H1 (cell line): ENCODE data around the gene IL27RA. TPM values are rescaled to one million over a fixed set of nuclear protein-coding genes. Genes with fewer than 3 reads are reported as not detected.

Source experiments
- CTCF ChIA-PET: fragments of 300-600 bp; sonication (Branson Sonifier 250); formaldehyde crosslinking; loops from one replicate; lab custom pipeline; 2021; ENCODE audit not compliant: partially characterized antibody; lab: Charles Lee
- POLR2A ChIA-PET: fragments of 300-600 bp; sonication (Branson Sonifier 250); formaldehyde crosslinking; loops from one replicate; lab custom pipeline; 2021; ENCODE audit warnings: inconsistent platforms; ENCODE audit not compliant: partially characterized antibody; lab: Charles Lee
- DNase-seq, 2 experiments: peaks; one replicate each; pipeline versions ENCODE4 v3.0.0 to v3.0.0-alpha.2; 2010 to 2022; ENCODE audit warnings: low spot score in 2 of 2, low read depth in 1 of 2, mixed read lengths in 1 of 2
- FAIRE-seq: peaks from 2 replicates; lab custom pipeline; 2011; peaks lifted over from hg19 to GRCh38; lab: Jason Lieb, UNC
- H2AFZ ChIP-seq: 2 replicates; pipeline ENCODE4 v1.8.1; 2012; ENCODE audit warnings: low read length, inconsistent platforms
- H2AK5ac ChIP-seq: 2 replicates; pipeline ENCODE4 v1.6.1; 2013; ENCODE audit warnings: low read depth, low read length
- H2BK120ac ChIP-seq: replicated peaks from 2 replicates; pipeline ENCODE3; 2013; ENCODE audit warnings: low read depth, low read length, inconsistent platforms
- H2BK12ac ChIP-seq: 2 replicates; pipeline ENCODE4 v1.6.1; 2013; ENCODE audit warnings: low read depth, low read length
- H2BK15ac ChIP-seq: 2 replicates; pipeline ENCODE4 v1.6.1; 2013; ENCODE audit warnings: low read length
- H2BK20ac ChIP-seq: 2 replicates; pipeline ENCODE4 v1.6.1; 2013; ENCODE audit warnings: low read length
- H2BK5ac ChIP-seq: 2 replicates; pipeline ENCODE4 v1.6.1; 2013; ENCODE audit warnings: low read depth, low read length
- H3K14ac ChIP-seq: 2 replicates; pipeline ENCODE4 v1.6.1; 2013; ENCODE audit warnings: inconsistent platforms; ENCODE audit not compliant: insufficient read length
- H3K18ac ChIP-seq: 2 replicates; pipeline ENCODE4 v1.6.1; 2013; ENCODE audit warnings: low read length; ENCODE audit errors: extremely low read depth
- H3K23ac ChIP-seq: 2 replicates; pipeline ENCODE4 v1.6.1; 2013; ENCODE audit warnings: inconsistent platforms; ENCODE audit not compliant: insufficient read length
- H3K23me2 ChIP-seq: 2 replicates; pipeline ENCODE4 v1.6.1; 2013; ENCODE audit warnings: low read depth, low read length
- H3K27ac ChIP-seq: 2 replicates; pipeline ENCODE4 v1.6.1; 2011; ENCODE audit warnings: low read depth, low read length, inconsistent platforms
- H3K27me3 ChIP-seq, 4 experiments: replicated peaks in 1 of 4; 1 replicate in 1 of 4; 2 replicates in 3 of 4; pipeline versions ENCODE4 v1.6.1 to v1.8.1; 2011 to 2013; ENCODE audit warnings: low read length in 3 of 4, mild to moderate bottlenecking in 3 of 4, inconsistent platforms in 2 of 4, mixed read lengths in 2 of 4, moderate library complexity in 1 of 4; ENCODE audit not compliant: control insufficient read depth in 3 of 4, insufficient read depth in 3 of 4; ENCODE audit errors: extremely low read depth in 1 of 4
- H3K36me3 ChIP-seq, 4 experiments: 2 replicates each; pipeline versions ENCODE4 v1.6.1 to v1.8.1; 2011 to 2013; ENCODE audit warnings: mild to moderate bottlenecking in 4 of 4, low read length in 3 of 4, moderate library complexity in 2 of 4, control low read depth in 1 of 4, inconsistent platforms in 1 of 4; ENCODE audit not compliant: insufficient read depth in 4 of 4, control insufficient read depth in 2 of 4
- H3K4ac ChIP-seq: replicated peaks from 2 replicates; pipeline ENCODE3; 2013; ENCODE audit warnings: low read length, low read depth, mixed read lengths, inconsistent platforms; ENCODE audit not compliant: insufficient read length
- H3K4me1 ChIP-seq, 4 experiments: replicated peaks in 1 of 4; 1 replicate in 1 of 4; 2 replicates in 3 of 4; pipeline versions ENCODE4 v1.6.1 to v1.8.1; 2011 to 2013; ENCODE audit warnings: low read length in 3 of 4, inconsistent platforms in 2 of 4, mixed read lengths in 1 of 4; ENCODE audit not compliant: insufficient read depth in 4 of 4, control insufficient read depth in 3 of 4
- H3K4me2 ChIP-seq, 2 experiments: 2 replicates each; pipeline versions ENCODE4 v1.6.1 to v1.8.1; 2011 to 2013; ENCODE audit warnings: low read depth in 2 of 2, low read length in 2 of 2, control low read depth in 1 of 2, inconsistent platforms in 1 of 2, mild to moderate bottlenecking in 1 of 2; ENCODE audit not compliant: insufficient read depth in 1 of 2
- H3K4me3 ChIP-seq, 4 experiments: fragments of 200-600, 300-600 bp in 1 of 4; sonication (generic), shearing (Covaris generic), sonication (Bioruptor Twin) in 1 of 4; 2 replicates each; pipeline versions ENCODE4 v1.5.1 to v1.8.1; 2011 to 2016; ENCODE audit warnings: low read length in 4 of 4, low read depth in 3 of 4, control low read depth in 2 of 4, inconsistent platforms in 2 of 4, mild to moderate bottlenecking in 2 of 4, mixed read lengths in 1 of 4, moderate library complexity in 1 of 4; ENCODE audit not compliant: insufficient read depth in 2 of 4; ENCODE audit errors: extremely low read depth in 1 of 4
- H3K56ac ChIP-seq: replicated peaks from 2 replicates; pipeline ENCODE3; 2013; ENCODE audit warnings: low read depth, mild to moderate bottlenecking, mixed read lengths, low read length, inconsistent platforms; ENCODE audit not compliant: insufficient read length
- H3K79me1 ChIP-seq: 2 replicates; pipeline ENCODE4 v1.6.1; 2013; ENCODE audit warnings: low read depth, low read length, control low read depth
- H3K79me2 ChIP-seq, 2 experiments: 2 replicates each; pipeline versions ENCODE4 v1.6.1 to v1.8.1; 2012 to 2013; ENCODE audit warnings: low read length in 2 of 2, mild to moderate bottlenecking in 2 of 2, inconsistent platforms in 1 of 2; ENCODE audit not compliant: insufficient read depth in 2 of 2, control insufficient read depth in 1 of 2
- H3K9ac ChIP-seq, 4 experiments: replicated peaks in 1 of 4; 1 replicate in 1 of 4; 2 replicates in 3 of 4; pipeline versions ENCODE4 v1.6.1 to v1.8.1; 2011 to 2013; ENCODE audit warnings: low read depth in 3 of 4, low read length in 3 of 4, control low read depth in 2 of 4, mild to moderate bottlenecking in 2 of 4, moderate library complexity in 2 of 4, inconsistent platforms in 1 of 4; ENCODE audit errors: extremely low read depth in 1 of 4
- H3K9me3 ChIP-seq, 2 experiments: 2 replicates each; pipeline versions ENCODE4 v1.6.1 to v1.8.1; 2012 to 2013; ENCODE audit warnings: mild to moderate bottlenecking in 2 of 2, moderate library complexity in 2 of 2, control low read depth in 1 of 2, inconsistent platforms in 1 of 2, low read depth in 1 of 2, low read length in 1 of 2, mixed read lengths in 1 of 2; ENCODE audit not compliant: insufficient read depth in 2 of 2
- H4K20me1 ChIP-seq, 2 experiments: replicated peaks in 1 of 2; 2 replicates each; pipeline versions ENCODE3 to v1.8.1; 2011 to 2013; ENCODE audit warnings: inconsistent platforms in 2 of 2, low read length in 2 of 2, mild to moderate bottlenecking in 1 of 2; ENCODE audit not compliant: insufficient read depth in 2 of 2, control insufficient read depth in 1 of 2
- H4K5ac ChIP-seq: 2 replicates; pipeline ENCODE4 v1.6.1; 2013; ENCODE audit warnings: low read length, low read depth, mixed read lengths, inconsistent platforms; ENCODE audit not compliant: insufficient read length
- H4K8ac ChIP-seq: 2 replicates; pipeline ENCODE4 v1.8.0; 2013; ENCODE audit warnings: mild to moderate bottlenecking, moderate library complexity, low read length, inconsistent platforms; ENCODE audit not compliant: insufficient read depth; ENCODE audit errors: extremely low read depth
- H4K91ac ChIP-seq: replicated peaks from 2 replicates; pipeline ENCODE3; 2013; ENCODE audit warnings: low read length, mixed read lengths, inconsistent platforms; ENCODE audit not compliant: insufficient read length
- CEBPB ChIP-seq: IDR thresholded peaks from 2 replicates; pipeline ENCODE4 v1.6.1; 2012; ENCODE audit warnings: low read depth, low read length
- CTBP2 ChIP-seq: IDR thresholded peaks from 2 replicates; pipeline ENCODE4 v1.7.0; 2011; ENCODE audit warnings: borderline replicate concordance, mild to moderate bottlenecking, moderate library complexity, mixed read lengths, low read length; ENCODE audit not compliant: insufficient read depth, insufficient read length
- GTF2F1 ChIP-seq: IDR thresholded peaks from 2 replicates; pipeline ENCODE4 v1.6.1; 2012; ENCODE audit warnings: low read depth, low read length, improper control_type of control experiment, borderline replicate concordance
- SIX5 ChIP-seq: IDR thresholded peaks from 2 replicates; pipeline ENCODE4 v1.6.1; 2011; ENCODE audit warnings: mild to moderate bottlenecking, low read depth, low read length
- YY1 ChIP-seq: IDR thresholded peaks from 2 replicates; pipeline ENCODE4 v1.6.1; 2011; ENCODE audit warnings: low read depth, mild to moderate bottlenecking, low read length
- ZNF274 ChIP-seq: IDR thresholded peaks from 2 replicates; pipeline ENCODE4 v1.7.0; 2012; ENCODE audit warnings: low read length, borderline replicate concordance; ENCODE audit errors: extremely low read depth
- WGBS, 2 experiments: shearing (Covaris generic) in 1 of 2; methylation state at CpG; one replicate each; pipeline versions ENCODE4 v1.1.6 to v1.1.7; 2013 to 2015; ENCODE audit warnings: low lambda C conversion rate in 2 of 2, mixed read lengths in 2 of 2, inconsistent platforms in 1 of 2, low coverage in 1 of 2, missing lambda C conversion rate in 1 of 2; ENCODE audit not compliant: insufficient replicate concordance in 2 of 2, insufficient coverage in 1 of 2, insufficient read length in 1 of 2; ENCODE audit errors: extremely low coverage in 1 of 2, missing lambda C conversion rate in 1 of 2; 5-methylcytosine and 5-hydroxymethylcytosine counted together
- polyA plus RNA-seq, 7 experiments: library from polyadenylated mRNA; depleted of rRNA in 3 of 7; stranded (reverse) in 5 of 7; unstranded in 2 of 7; fragments of >200 nt in 5 of 7; fragments of 200-250 nt in 2 of 7; gene quantifications; 1 replicate in 5 of 7; 2 replicates in 1 of 7; 4 replicates in 1 of 7; pipeline versions ENCODE4 v1.2.1 to v1.2.3, GENCODE V29; 2011 to 2013; ENCODE audit warnings: missing spikeins in 2 of 7, mixed read lengths in 2 of 7
- total RNA-seq: library from RNA; stranded (reverse); fragmentation: NEBNext Ultra II Directional; extraction: Animal tissue kit (Norgen Biotek cat#: 25700); gene quantifications from 2 replicates; pipeline ENCODE4 v1.2.1, GENCODE V29; 2021

Gene IL27RA
- total and polyA plus RNA-seq, 2 of the 8 experiments (the other 6 are each of a cell fraction or from before 2014, with no cell fraction given): 9.9 to 14.7 TPM

DNA sequence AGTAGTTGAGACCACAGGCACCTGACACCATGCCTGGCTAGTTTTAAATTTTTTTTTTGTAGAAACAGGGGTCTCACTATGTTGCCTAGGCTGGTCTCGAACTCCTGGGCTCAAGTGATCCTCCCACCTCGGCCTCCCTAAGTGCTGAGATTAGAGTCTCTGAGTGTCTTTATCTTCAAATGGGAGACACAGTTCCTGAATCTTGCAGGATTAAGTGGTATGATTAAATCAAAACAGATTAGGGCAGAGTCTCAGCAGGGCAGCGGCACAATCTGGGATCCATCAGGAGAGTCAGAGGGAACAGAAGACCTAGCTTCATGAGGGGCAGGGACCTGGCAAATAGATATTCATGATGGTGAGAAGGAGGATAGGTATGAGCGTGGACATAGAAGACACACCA lies 2.7 kb upstream of the IL27RA start:
- Histone ChIP-seq H3K56ac (no peak overlapping the region), H3K18ac (no peak overlapping the region), H3K4me2 (no peak overlapping the region), H2BK12ac (no peak overlapping the region), H3K9ac (no peak overlapping the region), H3K4ac (no peak overlapping the region), H3K14ac (no peak overlapping the region), H3K9me3 (no peaks in the 10 kb centered on the region), H2BK20ac (no peak overlapping the region), H2AK5ac (no peak overlapping the region), H4K91ac (no peak overlapping the region), H4K20me1 (no peaks in the 10 kb centered on the region), H2BK120ac (no peak overlapping the region), H3K23ac (no peak overlapping the region), H2BK5ac (no peak overlapping the region), H2AFZ (no peak overlapping the region), H4K8ac (no peak overlapping the region), H3K23me2 (peaks cover 8% of the 10 kb centered on the region; the same call in 1 of the 2 replicates), H3K4me1 (peaks cover under 1 to 9% (median 3%) of the 10 kb centered on the region in 4 experiments), H3K27me3 (peaks cover 0 to 12% (median 9%) of the 10 kb centered on the region in 4 experiments; a peak in 5 of 7 replicates), H3K36me3 (no peaks in the 10 kb centered on the region), H3K4me3 (no peak overlapping the region), H3K79me2 (no peaks in the 10 kb centered on the region), H3K79me1 (no peaks in the 10 kb centered on the region), H2BK15ac (no peak overlapping the region), H4K5ac (no peak overlapping the region), H3K27ac (no peak overlapping the region)
- FAIRE-seq: no peak
- DNase-seq: no peak
- 81% methylated on average over 4 of the region's 4 CpGs; no CpG with 5 or more reads in 1 of the 2 experiments for WGBS, 2 experiments
- TF ChIP-seq GTF2F1 (no peak), YY1 (no peak), ZNF274 (no peak), SIX5 (no peak), CTBP2 (no peak), CEBPB (no peak)
- ChIA-PET CTCF (interaction anchor here (0.6 to 3.3 kb wide), 12 partner anchors 12 to 635 kb away, joined by 3 to 10 read pairs (median 3); partner anchors contain the start of gene DCAF15), POLR2A (interaction anchor here (1.1 to 1.3 kb wide), 2 partner anchors 23 to 50 kb away, joined by 4 to 6 read pairs; partner anchors contain the start of gene RFX1)
